Measurements from ENCODE around the gene ATP6V0D1.

DNA sequence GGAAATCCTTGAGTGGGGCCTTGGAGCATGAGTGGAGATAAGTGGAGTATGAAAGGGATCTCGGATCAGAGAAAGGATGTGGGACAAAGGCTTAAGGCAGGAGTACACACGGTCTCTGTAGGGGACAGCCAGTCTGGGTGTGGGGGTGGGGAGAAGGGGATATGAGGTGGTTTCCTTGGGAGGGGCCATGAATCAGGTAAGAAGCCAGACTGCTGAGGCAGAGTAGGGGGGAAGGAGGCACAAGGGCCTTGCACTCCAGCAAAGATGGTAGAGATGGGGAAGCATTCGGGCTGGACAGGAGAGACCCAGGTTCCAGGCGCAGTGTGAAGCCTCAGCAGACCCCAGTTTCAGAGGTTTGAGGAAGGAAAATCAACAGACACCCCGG lies 48.5 kb downstream of the ATP6V0D1 start:
- TF ChIP-seq, protein P1, sequence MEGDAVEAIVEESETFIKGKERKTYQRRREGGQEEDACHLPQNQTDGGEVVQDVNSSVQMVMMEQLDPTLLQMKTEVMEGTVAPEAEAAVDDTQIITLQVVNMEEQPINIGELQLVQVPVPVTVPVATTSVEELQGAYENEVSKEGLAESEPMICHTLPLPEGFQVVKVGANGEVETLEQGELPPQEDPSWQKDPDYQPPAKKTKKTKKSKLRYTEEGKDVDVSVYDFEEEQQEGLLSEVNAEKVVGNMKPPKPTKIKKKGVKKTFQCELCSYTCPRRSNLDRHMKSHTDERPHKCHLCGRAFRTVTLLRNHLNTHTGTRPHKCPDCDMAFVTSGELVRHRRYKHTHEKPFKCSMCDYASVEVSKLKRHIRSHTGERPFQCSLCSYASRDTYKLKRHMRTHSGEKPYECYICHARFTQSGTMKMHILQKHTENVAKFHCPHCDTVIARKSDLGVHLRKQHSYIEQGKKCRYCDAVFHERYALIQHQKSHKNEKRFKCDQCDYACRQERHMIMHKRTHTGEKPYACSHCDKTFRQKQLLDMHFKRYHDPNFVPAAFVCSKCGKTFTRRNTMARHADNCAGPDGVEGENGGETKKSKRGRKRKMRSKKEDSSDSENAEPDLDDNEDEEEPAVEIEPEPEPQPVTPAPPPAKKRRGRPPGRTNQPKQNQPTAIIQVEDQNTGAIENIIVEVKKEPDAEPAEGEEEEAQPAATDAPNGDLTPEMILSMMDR (IDR thresholded peaks at IDR 0.05), result no peak
- no peak for TF ChIP-seq POLR2A (IDR thresholded peaks at IDR 0.05)
- no peak for TF ChIP-seq EP300 (IDR thresholded peaks at IDR 0.05)
